22Rv1 (cell line): Measurements from ENCODE around the gene TMTC4.

Source experiments
- CTCF ChIP-seq: fragments of 450-650 bp; IDR thresholded peaks from 2 replicates; pipeline ENCODE4 v1.5.1; 2017; ENCODE audit warnings: mild to moderate bottlenecking
- ZFX ChIP-seq: fragments of 450-650 bp; IDR thresholded peaks from 2 replicates; pipeline ENCODE4 v1.6.1; 2017; ENCODE audit warnings: antibody characterized with exemption, borderline replicate concordance

GRCh38 chr13:100636004-100636403 is 38.6 kb downstream of the TMTC4 start:
- TF ChIP-seq CTCF (no peak), ZFX (no peak)
